Measurements from ENCODE around the gene LUZP4.

Gene LUZP4

DNA sequence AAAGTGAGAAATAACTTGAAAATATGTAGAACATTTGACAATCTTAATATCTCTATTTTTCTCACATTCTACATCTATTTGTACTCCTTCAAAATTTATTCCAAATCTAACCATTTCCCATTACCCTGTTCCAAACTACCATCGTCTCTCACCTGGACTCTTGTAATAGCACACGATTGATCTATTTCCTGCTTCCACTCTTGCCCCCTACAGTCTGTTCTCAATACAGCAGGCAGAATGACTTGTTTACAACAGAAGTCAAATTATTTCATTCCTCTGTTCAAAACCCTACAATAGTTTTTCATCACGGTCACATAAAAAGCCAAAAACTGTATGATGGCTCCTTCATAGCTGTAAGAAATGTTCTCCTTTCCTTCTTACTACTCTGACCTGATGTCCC is 21.1 kb upstream of the LUZP4 start:
- H3K79me2 ChIP-seq (ENCODE audit: insufficient read depth, low read length), result no peaks in the 10 kb centered on the region
- no peak overlapping the region for H2AFZ ChIP-seq (ENCODE audit: low read depth, low read length, severe bottlenecking)
- no peak overlapping the region for H3K27ac ChIP-seq (ENCODE audit: low read depth, low read length)
- TF ChIP-seq EZH2phosphoT487 (conservative IDR thresholded peaks at IDR 0.05; ENCODE audit: low read length), result no peak
- TF ChIP-seq, protein P1, sequence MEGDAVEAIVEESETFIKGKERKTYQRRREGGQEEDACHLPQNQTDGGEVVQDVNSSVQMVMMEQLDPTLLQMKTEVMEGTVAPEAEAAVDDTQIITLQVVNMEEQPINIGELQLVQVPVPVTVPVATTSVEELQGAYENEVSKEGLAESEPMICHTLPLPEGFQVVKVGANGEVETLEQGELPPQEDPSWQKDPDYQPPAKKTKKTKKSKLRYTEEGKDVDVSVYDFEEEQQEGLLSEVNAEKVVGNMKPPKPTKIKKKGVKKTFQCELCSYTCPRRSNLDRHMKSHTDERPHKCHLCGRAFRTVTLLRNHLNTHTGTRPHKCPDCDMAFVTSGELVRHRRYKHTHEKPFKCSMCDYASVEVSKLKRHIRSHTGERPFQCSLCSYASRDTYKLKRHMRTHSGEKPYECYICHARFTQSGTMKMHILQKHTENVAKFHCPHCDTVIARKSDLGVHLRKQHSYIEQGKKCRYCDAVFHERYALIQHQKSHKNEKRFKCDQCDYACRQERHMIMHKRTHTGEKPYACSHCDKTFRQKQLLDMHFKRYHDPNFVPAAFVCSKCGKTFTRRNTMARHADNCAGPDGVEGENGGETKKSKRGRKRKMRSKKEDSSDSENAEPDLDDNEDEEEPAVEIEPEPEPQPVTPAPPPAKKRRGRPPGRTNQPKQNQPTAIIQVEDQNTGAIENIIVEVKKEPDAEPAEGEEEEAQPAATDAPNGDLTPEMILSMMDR (IDR thresholded peaks at IDR 0.05; ENCODE audit: insufficient read depth, low read length, poor library complexity, severe bottlenecking), result no peak
- H3K4me2 ChIP-seq (ENCODE audit: low read depth, low read length, poor library complexity, severe bottlenecking), result no peak overlapping the region
- no peak overlapping the region for H3K9ac ChIP-seq (ENCODE audit: low read length)
- no peaks in the 10 kb centered on the region for H3K9me2 ChIP-seq (replicated peaks; ENCODE audit: insufficient read depth, low read length)
- no peaks in the 10 kb centered on the region for H3K27me3 ChIP-seq (ENCODE audit: low read length)
- no peaks in the 10 kb centered on the region for H3K9me3 ChIP-seq (ENCODE audit: insufficient read depth, low read length)
- H3F3A ChIP-seq (ENCODE audit: insufficient read depth), result no peaks in the 10 kb centered on the region
- no peak overlapping the region for H3K4me3 ChIP-seq (ENCODE audit: insufficient read depth, low read length, poor library complexity, severe bottlenecking)
- H3K36me3 ChIP-seq (ENCODE audit: low read length), result no peaks in the 10 kb centered on the region
- H4K20me1 ChIP-seq (ENCODE audit: low read depth, low read length), result no peaks in the 10 kb centered on the region

DNA sequence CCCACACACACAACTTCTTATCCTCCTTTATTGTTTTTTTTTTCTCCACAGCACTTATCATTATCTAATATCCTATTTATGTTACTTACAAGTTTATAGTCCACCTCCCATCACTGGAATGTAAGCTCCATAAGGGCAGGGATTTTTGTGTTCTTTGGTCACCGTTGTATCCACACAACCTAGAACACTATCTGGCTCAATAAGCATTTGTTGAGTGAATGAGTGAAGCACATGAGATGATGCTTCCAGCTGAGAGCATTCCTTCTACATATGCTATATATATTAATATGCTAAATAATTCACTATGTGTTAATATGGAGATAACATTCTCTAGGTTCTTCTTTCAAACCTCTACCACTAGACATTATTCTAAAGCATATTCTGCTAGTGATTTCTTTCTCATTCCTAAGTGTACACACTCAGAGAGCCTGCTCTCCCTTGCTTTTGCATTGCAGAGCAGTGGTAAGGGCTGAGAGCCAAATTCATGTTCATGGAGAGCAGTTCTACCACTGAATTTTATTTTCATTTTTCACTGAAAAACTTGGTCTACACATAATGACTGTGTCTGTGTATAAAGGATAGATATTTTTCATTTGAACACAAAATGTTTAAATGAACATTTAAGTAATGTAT is 20.3 kb upstream of the LUZP4 start:
- H3K9me2 ChIP-seq (replicated peaks; ENCODE audit: insufficient read depth, low read length), result no peaks in the 10 kb centered on the region
- no peaks in the 10 kb centered on the region for H3K9me3 ChIP-seq (ENCODE audit: insufficient read depth, low read length)
- H3K79me2 ChIP-seq (ENCODE audit: insufficient read depth, low read length), result no peaks in the 10 kb centered on the region
- no peaks in the 10 kb centered on the region for H3F3A ChIP-seq (ENCODE audit: insufficient read depth)
- H2AFZ ChIP-seq (ENCODE audit: low read depth, low read length, severe bottlenecking), result no peak overlapping the region
- no peak overlapping the region for H3K27ac ChIP-seq (ENCODE audit: low read depth, low read length)
- H3K4me3 ChIP-seq (ENCODE audit: insufficient read depth, low read length, poor library complexity, severe bottlenecking), result no peak overlapping the region
- H3K4me2 ChIP-seq (ENCODE audit: low read depth, low read length, poor library complexity, severe bottlenecking), result no peak overlapping the region
- TF ChIP-seq, protein P1 (IDR thresholded peaks at IDR 0.05; ENCODE audit: insufficient read depth, low read length, poor library complexity, severe bottlenecking), result no peak
- no peak for TF ChIP-seq EZH2phosphoT487 (conservative IDR thresholded peaks at IDR 0.05; ENCODE audit: low read length)
- no peaks in the 10 kb centered on the region for H3K36me3 ChIP-seq (ENCODE audit: low read length)
- H4K20me1 ChIP-seq (ENCODE audit: low read depth, low read length), result no peaks in the 10 kb centered on the region
- H3K9ac ChIP-seq (ENCODE audit: low read length), result no peak overlapping the region
- no peaks in the 10 kb centered on the region for H3K27me3 ChIP-seq (ENCODE audit: low read length)

DNA sequence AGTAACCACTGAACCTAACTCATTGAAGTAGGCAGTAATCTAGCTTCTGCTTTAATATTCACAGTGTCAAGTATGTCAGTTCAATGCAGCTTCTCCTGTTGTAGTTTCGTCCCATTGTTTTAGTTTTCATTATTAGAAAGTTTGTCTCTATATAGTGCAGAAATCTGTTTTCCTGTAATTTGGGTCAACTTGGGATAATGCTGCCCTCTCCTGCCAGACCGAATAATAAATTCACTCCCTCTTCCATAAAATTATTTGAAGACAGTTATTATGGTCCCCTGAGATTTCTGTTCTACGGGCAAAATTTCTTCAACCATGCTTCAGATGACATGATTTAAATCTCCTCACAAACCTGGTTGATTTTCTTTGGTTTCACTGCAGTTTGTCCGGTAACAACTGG is 4.6 kb upstream of the LUZP4 start:
- Histone ChIP-seq H3F3A (ENCODE audit: insufficient read depth) (no peaks in the 10 kb centered on the region), H2AFZ (ENCODE audit: low read depth, low read length, severe bottlenecking) (no peak overlapping the region), H3K4me3 (ENCODE audit: insufficient read depth, low read length, poor library complexity, severe bottlenecking) (no peak overlapping the region), H3K9me3 (ENCODE audit: insufficient read depth, low read length) (no peaks in the 10 kb centered on the region), H4K20me1 (ENCODE audit: low read depth, low read length) (no peaks in the 10 kb centered on the region), H3K27me3 (ENCODE audit: low read length) (no peaks in the 10 kb centered on the region), H3K9ac (ENCODE audit: low read length) (no peak overlapping the region), H3K79me2 (ENCODE audit: insufficient read depth, low read length) (no peaks in the 10 kb centered on the region), H3K27ac (ENCODE audit: low read depth, low read length) (no peak overlapping the region), H3K9me2 (replicated peaks; ENCODE audit: insufficient read depth, low read length) (no peaks in the 10 kb centered on the region), H3K36me3 (ENCODE audit: low read length) (no peaks in the 10 kb centered on the region), H3K4me2 (ENCODE audit: low read depth, low read length, poor library complexity, severe bottlenecking) (no peak overlapping the region)
- TF ChIP-seq, protein P1 (IDR thresholded peaks at IDR 0.05; ENCODE audit: insufficient read depth, low read length, poor library complexity, severe bottlenecking), result no peak
- TF ChIP-seq EZH2phosphoT487 (conservative IDR thresholded peaks at IDR 0.05; ENCODE audit: low read length), result no peak

Measured in SU-DHL-6 (cell line).